AG04450 (cell line): ENCODE results near the gene TMEM72. TPM values are rescaled to one million over a fixed set of nuclear protein-coding genes. Genes with fewer than 3 reads are reported as not detected.

Experiments
- CTCF ChIA-PET: fragments of 300-600, 350-600 bp; formaldehyde crosslinking; extraction: SDS; loops from one replicate; lab custom pipeline; 2022; ENCODE audit warnings: antibody characterized with exemption, inconsistent platforms; lab: Charles Lee
- POLR2A ChIA-PET: fragments of 350-600 bp; formaldehyde crosslinking; extraction: SDS; loops from one replicate; lab custom pipeline; 2021; ENCODE audit warnings: antibody characterized with exemption, inconsistent platforms; lab: Yijun Ruan, JAX
- DNase-seq: peaks from one replicate; pipeline ENCODE4 v3.0.0-alpha.2; 2011; ENCODE audit warnings: low read depth, low spot score
- H3K27ac ChIP-seq: one replicate; pipeline ENCODE4 v1.5.1; 2012; ENCODE audit warnings: low read depth, low read length, control low read depth
- H3K27me3 ChIP-seq: one replicate; pipeline ENCODE4 v1.6.0; 2012; ENCODE audit warnings: low read length; ENCODE audit not compliant: control insufficient read depth, insufficient read depth
- H3K4me3 ChIP-seq: 2 replicates; pipeline ENCODE4 v1.5.1; 2011; ENCODE audit warnings: mild to moderate bottlenecking, low read depth, low read length, control low read depth
- H3K9me3 ChIP-seq: 2 replicates; pipeline ENCODE4 v1.5.1; 2012; ENCODE audit warnings: low read length; ENCODE audit not compliant: control insufficient read depth, insufficient read depth
- polyA plus RNA-seq: library from polyadenylated mRNA; depleted of rRNA; stranded (reverse); fragments of >200 nt; gene quantifications from 2 replicates; pipeline ENCODE4 v1.2.3, GENCODE V29; 2011
- TF ChIP-seq, protein P1 (sequence below): IDR thresholded peaks from 2 replicates; pipeline ENCODE4 v1.5.1; 2011; ENCODE audit warnings: low read depth, low read length, control low read depth, inconsistent platforms

The TMEM72 gene
- polyA plus RNA-seq, 1 experiment = not detected

DNA sequence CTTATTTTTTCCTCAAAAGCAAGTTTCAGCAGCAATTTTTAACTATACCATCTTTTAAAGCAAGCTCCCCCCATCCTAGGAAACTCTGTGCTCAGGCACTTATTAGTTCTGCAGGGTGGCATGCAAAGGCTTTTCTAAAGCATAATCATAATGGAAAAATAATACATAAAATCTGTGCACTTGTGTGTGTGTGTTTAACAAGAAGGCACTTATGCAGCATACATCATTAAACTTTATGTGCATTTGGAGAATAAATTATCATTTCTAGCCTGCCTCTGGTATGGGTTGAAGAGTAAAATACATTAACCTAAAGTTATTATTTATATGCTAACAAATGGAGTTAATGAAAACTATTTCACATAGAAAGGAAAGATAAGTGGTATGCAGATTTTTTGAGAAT, 42.9 kb downstream of the TMEM72 start:
- Histone ChIP-seq H3K9me3 (no peaks in the 10 kb centered on the region), H3K4me3 (no peak overlapping the region), H3K27ac (no peak overlapping the region), H3K27me3 (no peaks in the 10 kb centered on the region)
- CTCF ChIA-PET = interaction anchor here (1.6 to 2.2 kb wide), 2 partner anchors 13 to 22 kb away, joined by 5 to 8 read pairs; no protein-coding TSS in a partner anchor
- POLR2A ChIA-PET = no interaction called here
- DNase-seq = no peak
- TF ChIP-seq, protein P1, sequence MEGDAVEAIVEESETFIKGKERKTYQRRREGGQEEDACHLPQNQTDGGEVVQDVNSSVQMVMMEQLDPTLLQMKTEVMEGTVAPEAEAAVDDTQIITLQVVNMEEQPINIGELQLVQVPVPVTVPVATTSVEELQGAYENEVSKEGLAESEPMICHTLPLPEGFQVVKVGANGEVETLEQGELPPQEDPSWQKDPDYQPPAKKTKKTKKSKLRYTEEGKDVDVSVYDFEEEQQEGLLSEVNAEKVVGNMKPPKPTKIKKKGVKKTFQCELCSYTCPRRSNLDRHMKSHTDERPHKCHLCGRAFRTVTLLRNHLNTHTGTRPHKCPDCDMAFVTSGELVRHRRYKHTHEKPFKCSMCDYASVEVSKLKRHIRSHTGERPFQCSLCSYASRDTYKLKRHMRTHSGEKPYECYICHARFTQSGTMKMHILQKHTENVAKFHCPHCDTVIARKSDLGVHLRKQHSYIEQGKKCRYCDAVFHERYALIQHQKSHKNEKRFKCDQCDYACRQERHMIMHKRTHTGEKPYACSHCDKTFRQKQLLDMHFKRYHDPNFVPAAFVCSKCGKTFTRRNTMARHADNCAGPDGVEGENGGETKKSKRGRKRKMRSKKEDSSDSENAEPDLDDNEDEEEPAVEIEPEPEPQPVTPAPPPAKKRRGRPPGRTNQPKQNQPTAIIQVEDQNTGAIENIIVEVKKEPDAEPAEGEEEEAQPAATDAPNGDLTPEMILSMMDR = no peak

DNA sequence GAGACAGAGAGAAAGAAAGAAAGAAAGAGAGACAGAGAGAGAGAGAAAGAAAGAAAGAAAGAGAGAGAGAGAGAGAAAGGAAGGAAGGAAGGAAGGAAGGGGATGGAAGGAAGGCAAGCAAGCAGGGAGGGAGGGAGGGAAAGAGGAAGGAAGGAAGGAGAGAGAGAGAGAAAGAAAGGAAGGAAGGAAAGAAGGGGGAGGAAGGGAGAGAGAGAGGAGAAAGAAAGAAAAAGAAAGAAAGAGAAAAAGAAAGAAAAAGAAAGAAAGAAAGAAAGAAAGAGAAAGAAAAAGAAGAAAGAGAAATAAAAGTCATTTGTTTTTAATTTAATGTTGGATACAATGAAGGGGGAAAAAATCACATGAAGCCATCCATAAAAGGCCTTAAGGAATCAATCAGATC, 43.8 kb downstream of the TMEM72 start:
- ChIA-PET POLR2A (no interaction called here), CTCF (no interaction called here)
- H3K27me3 ChIP-seq = no peaks in the 10 kb centered on the region
- H3K27ac ChIP-seq = peak overlapping the region; percentile 31
- H3K4me3 ChIP-seq = no peak overlapping the region
- no peaks in the 10 kb centered on the region for H3K9me3 ChIP-seq
- TF ChIP-seq, protein P1 = no peak
- no peak for DNase-seq

DNA sequence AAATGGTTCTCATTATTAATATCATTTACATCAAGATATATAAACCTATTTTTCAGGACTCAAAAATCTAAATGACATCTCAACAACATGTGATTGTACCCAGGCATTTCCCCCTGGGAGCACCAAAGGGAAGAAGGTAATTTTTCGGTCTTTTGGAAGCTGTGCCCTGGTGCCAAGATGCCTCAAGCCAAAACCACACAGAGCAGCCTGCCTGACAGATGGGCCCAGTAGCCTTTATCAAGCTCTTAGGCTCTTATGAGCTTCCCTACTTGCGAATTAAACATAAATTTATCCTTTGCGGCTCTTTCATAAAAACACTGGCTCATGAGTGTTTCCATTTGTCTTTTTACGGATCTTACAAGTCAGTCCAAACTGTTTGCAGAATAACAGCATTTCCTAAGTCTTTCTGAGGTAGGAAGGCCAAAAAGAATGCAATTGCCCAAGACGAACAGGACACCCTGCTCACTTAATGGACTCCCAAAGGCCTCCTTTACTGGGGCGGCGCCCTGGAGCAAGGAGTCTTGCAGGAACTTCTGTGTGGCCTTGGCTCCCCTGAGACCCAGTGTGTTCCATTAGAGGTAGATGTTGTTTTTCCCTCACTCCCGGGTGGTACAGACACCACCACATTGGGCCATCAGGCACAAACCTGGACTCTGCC, 44.4 kb downstream of the TMEM72 start:
- TF ChIP-seq, protein P1 = no peak

DNA sequence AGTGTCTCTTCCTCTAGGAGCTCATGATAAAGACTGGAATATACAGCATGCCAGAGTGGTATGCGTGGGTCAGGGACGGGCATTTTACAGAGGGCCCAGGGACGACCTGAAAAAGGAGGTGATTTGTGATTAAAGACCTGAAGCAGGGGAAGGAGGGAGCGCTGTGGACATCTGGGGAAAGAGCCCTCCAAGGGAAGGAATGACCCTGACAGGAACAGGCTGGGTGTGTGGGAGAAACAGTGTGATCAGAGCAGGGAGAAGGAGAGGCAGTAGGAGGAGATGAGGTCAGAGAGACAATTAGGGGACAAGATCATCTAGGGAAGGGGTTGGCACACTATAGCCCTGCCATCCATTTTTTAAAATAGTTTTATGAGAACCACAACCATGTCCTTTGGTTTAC, 45.1 kb downstream of the TMEM72 start:
- no peak for DNase-seq
- POLR2A ChIA-PET = no interaction called here
- no peak overlapping the region for H3K27ac ChIP-seq

More for the DNA sequence above, 44.4 kb downstream of the TMEM72 start:
- ChIA-PET CTCF (no interaction called here), POLR2A (no interaction called here)
- Histone ChIP-seq H3K9me3 (no peaks in the 10 kb centered on the region), H3K27me3 (no peaks in the 10 kb centered on the region), H3K27ac (no peak overlapping the region), H3K4me3 (no peak overlapping the region)
- DNase-seq = no peak

More for the DNA sequence above, 45.1 kb downstream of the TMEM72 start:
- CTCF ChIA-PET = no interaction called here
- TF ChIP-seq, protein P1 = no peak
- Histone ChIP-seq H3K4me3 (no peak overlapping the region), H3K27me3 (no peaks in the 10 kb centered on the region), H3K9me3 (no peaks in the 10 kb centered on the region)
